Right cardiac atrium (tissue), 5 donors: ENCODE results near the gene PDE8B. TPM values are rescaled to one million over a fixed set of nuclear protein-coding genes. Genes with fewer than 3 reads are reported as not detected.
A peak's percentile ranks its signal among the peaks of the same experiment; 100 is the strongest.

ENCODE experiments used
- ATAC-seq, 2 donors: fragments of 200-7000 bp; cut with Tn5 transposase; one replicate each; pipeline versions ENCODE4 v1.8.0 to v1.9.1; 2020; ENCODE audit warnings: moderate library complexity in 2 of 2, mild to moderate bottlenecking in 1 of 2
- DNase-seq, 3 donors: peaks; one replicate each; pipeline ENCODE4 v3.0.0-alpha.2; 2020
- H3K27ac ChIP-seq: one replicate; pipeline ENCODE4 v1.5.1; 2013; ENCODE audit warnings: mild to moderate bottlenecking, low read length, control low read depth, moderate library complexity
- H3K27me3 ChIP-seq: one replicate; pipeline ENCODE4 v1.6.1; 2013; ENCODE audit not compliant: control insufficient read depth, insufficient read depth
- H3K4me1 ChIP-seq: one replicate; pipeline ENCODE4 v1.6.1; 2013; ENCODE audit warnings: low read length; ENCODE audit not compliant: control insufficient read depth, insufficient read depth
- H3K4me3 ChIP-seq: one replicate; pipeline ENCODE4 v1.5.1; 2013; ENCODE audit warnings: low read length, control low read depth
- H3K9me3 ChIP-seq: one replicate; pipeline ENCODE4 v1.6.1; 2013; ENCODE audit warnings: low read length; ENCODE audit not compliant: control insufficient read depth
- WGBS: extraction: QIAGEN DNeasy Blood & Tissue Kit; methylation state at CpG from one replicate; pipeline ENCODE4 v1.1.7; 2013; 5-methylcytosine and 5-hydroxymethylcytosine counted together
- intact Hi-C, 4 donors: fragments of 100-400 bp; cut with DNase I; formaldehyde crosslinking; loops; one replicate each; pipeline versions ENCODE4 v1.11.0 to v1.14.0; 2022 to 2023
- polyA plus RNA-seq: library from polyadenylated mRNA; stranded (reverse); fragments of 200-250 nt; gene quantifications from one replicate; pipeline ENCODE4 v1.2.3, GENCODE V29; 2013
- total RNA-seq, 4 donors: library from RNA; stranded (reverse); fragmentation: NEBNext Ultra II Directional; extraction: Animal tissue kit (Norgen Biotek cat#: 25700); gene quantifications; one replicate each; pipeline ENCODE4 v1.2.1, GENCODE V29; 2021
- donor health status: healthy with polysubstance abuse.
- donor health status: DM: no; HTN: yes; CAD: no.
- donor health status: DM: no; HTN: no; CAD: no.
- donor health status: DM: no; HTN: yes; CAD: no; lungs with severe emphysema.
- donor health status: DM: yes; HTN: yes; CAD: no.

The PDE8B gene
- total and polyA plus RNA-seq, 5 donors: 15.1 to 71.2 (median 43.8) TPM

GRCh38 chr5:77231471-77232138, 21.1 kb downstream of the PDE8B start:
- ATAC-seq: peak; percentile 22 to 30
- intact Hi-C loops: no loop called here

GRCh38 chr5:77232574-77233358, 22.3 kb downstream of the PDE8B start:
- H3K27me3 ChIP-seq: no peaks in the 10 kb centered on the region
- WGBS: 79% methylated on average over 6 of the region's 6 CpGs
- ATAC-seq: peak; percentile 62 to 68
- DNase-seq: no peak
- peak overlapping the region; percentile 45 for H3K27ac ChIP-seq
- H3K4me1 ChIP-seq: peaks cover 10% of the 10 kb centered on the region
- no peaks in the 10 kb centered on the region for H3K9me3 ChIP-seq
- intact Hi-C loops: no loop called here
- H3K4me3 ChIP-seq: no peak overlapping the region

More at GRCh38 chr5:77231471-77232138, 21.1 kb downstream of the PDE8B start:
- 47% methylated on average over 8 of the region's 8 CpGs for WGBS
- H3K4me3 ChIP-seq: no peak overlapping the region
- peaks cover 10% of the 10 kb centered on the region for H3K4me1 ChIP-seq
- no peak overlapping the region for H3K27ac ChIP-seq
- DNase-seq: no peak
- no peaks in the 10 kb centered on the region for H3K27me3 ChIP-seq
- H3K9me3 ChIP-seq: no peaks in the 10 kb centered on the region

- ATAC-seq (no peak), DNase-seq (no peak)
- Histone ChIP-seq H3K4me3 (no peak overlapping the region), H3K27me3 (no peaks in the 10 kb centered on the region), H3K27ac (no peak overlapping the region), H3K9me3 (no peaks in the 10 kb centered on the region), H3K4me1 (peaks cover 11% of the 10 kb centered on the region)
- intact Hi-C loops: no loop called here
- WGBS: 49% methylated on average over 3 of the region's 3 CpGs
Measured at GRCh38 chr5:77235846-77236721, 25.6 kb downstream of the PDE8B start.

- Histone ChIP-seq H3K4me3 (no peak overlapping the region), H3K9me3 (no peaks in the 10 kb centered on the region), H3K4me1 (peaks cover 3% of the 10 kb centered on the region), H3K27me3 (no peaks in the 10 kb centered on the region), H3K27ac (no peak overlapping the region)
- intact Hi-C loops: no loop called here
- DNase-seq (no peak), ATAC-seq (no peak)
- WGBS: 74% methylated on average over 3 of the region's 3 CpGs
Measured at GRCh38 chr5:77239126-77239741, 28.8 kb downstream of the PDE8B start.

- Histone ChIP-seq H3K4me3 (no peak overlapping the region), H3K27ac (no peak overlapping the region), H3K27me3 (no peaks in the 10 kb centered on the region), H3K9me3 (no peaks in the 10 kb centered on the region), H3K4me1 (peaks cover 3% of the 10 kb centered on the region)
- intact Hi-C loops: no loop called here
- ATAC-seq: peak in 1 of 2 donors; percentile 29
- 32% methylated on average over 1 of the region's 1 CpG for WGBS
- DNase-seq: no peak
Measured at GRCh38 chr5:77241444-77241843, 31.0 kb downstream of the PDE8B start.

- Histone ChIP-seq H3K27ac (no peak overlapping the region), H3K27me3 (no peaks in the 10 kb centered on the region), H3K4me3 (no peak overlapping the region), H3K4me1 (peaks cover 2% of the 10 kb centered on the region), H3K9me3 (no peaks in the 10 kb centered on the region)
- DNase-seq: no peak
- no peak for ATAC-seq
- WGBS: 85% methylated on average over 2 of the region's 2 CpGs
- intact Hi-C loops: no loop called here
Measured at GRCh38 chr5:77249475-77249874, 39.0 kb downstream of the PDE8B start.

GRCh38 chr5:77250021-77250420, 39.5 kb downstream of the PDE8B start:
- no peaks in the 10 kb centered on the region for H3K9me3 ChIP-seq
- WGBS: 91% methylated on average over 4 of the region's 4 CpGs
- intact Hi-C loops: no loop called here
- ATAC-seq (no peak), DNase-seq (no peak)
- no peaks in the 10 kb centered on the region for H3K4me1 ChIP-seq
- no peak overlapping the region for H3K27ac ChIP-seq
- H3K27me3 ChIP-seq: no peaks in the 10 kb centered on the region
- no peak overlapping the region for H3K4me3 ChIP-seq

GRCh38 chr5:77251921-77252320, 41.4 kb downstream of the PDE8B start:
- H3K9me3 ChIP-seq: no peaks in the 10 kb centered on the region
- intact Hi-C loops: no loop called here
- H3K27me3 ChIP-seq: no peaks in the 10 kb centered on the region
- DNase-seq (no peak), ATAC-seq (peak in 1 of 2 donors; percentile 51)
- no peak overlapping the region for H3K27ac ChIP-seq
- H3K4me3 ChIP-seq: no peak overlapping the region
- H3K4me1 ChIP-seq: no peaks in the 10 kb centered on the region
- WGBS: 74% methylated on average over 3 of the region's 3 CpGs

- DNase-seq: no peak
- Histone ChIP-seq H3K27me3 (no peaks in the 10 kb centered on the region), H3K4me3 (no peak overlapping the region), H3K27ac (no peak overlapping the region), H3K4me1 (no peaks in the 10 kb centered on the region), H3K9me3 (no peaks in the 10 kb centered on the region)
- 81% methylated on average over 6 of the region's 6 CpGs for WGBS
- ATAC-seq: peak in 1 of 2 donors; percentile 24
- intact Hi-C loops: no loop called here
Measured at GRCh38 chr5:77255617-77256016, 45.1 kb downstream of the PDE8B start.

GRCh38 chr5:77256406-77256805, 45.9 kb downstream of the PDE8B start:
- no peak overlapping the region for H3K4me3 ChIP-seq
- intact Hi-C loops: no loop called here
- no peaks in the 10 kb centered on the region for H3K27me3 ChIP-seq
- H3K9me3 ChIP-seq: no peaks in the 10 kb centered on the region
- ATAC-seq (no peak), DNase-seq (no peak)
- 99% methylated on average over 1 of the region's 1 CpG for WGBS
- no peaks in the 10 kb centered on the region for H3K4me1 ChIP-seq
- H3K27ac ChIP-seq: no peak overlapping the region
